ENCODE data around the gene PLA2G3. TPM values are rescaled to one million over a fixed set of nuclear protein-coding genes. Genes with fewer than 3 reads are reported as not detected.

PLA2G3 gene
- total RNA-seq, 1 experiment from 2014 or later = not detected

- H3K4me1 Mint-ChIP-seq (ENCODE audit: low read depth, unreplicated experiment) = peaks cover 9% of the 10 kb centered on the region
- TF ChIP-seq CTCF (IDR thresholded peaks at IDR 0.05; ENCODE audit: unreplicated experiment) = no peak
- H3K9me3 Mint-ChIP-seq (ENCODE audit: low read depth, unreplicated experiment) = no peaks in the 10 kb centered on the region
- intact Hi-C loops (cut with micrococcal nuclease; ENCODE audit: unreplicated experiment) = no loop called here
- TSS peak; percentile 52 for BruUV-seq (replicated peaks)
- peak within 1 kb of the TSS; percentile 73 for H3K4me3 Mint-ChIP-seq (ENCODE audit: low read depth, unreplicated experiment)
- H3K27ac Mint-ChIP-seq (ENCODE audit: unreplicated experiment) = no peak within 1 kb of the TSS
- peak; percentile 70 for DNase-seq
- H3K36me3 Mint-ChIP-seq (ENCODE audit: insufficient read depth, unreplicated experiment) = peaks cover 8% of the 10 kb centered on the region
- peaks cover 32% of the 10 kb centered on the region for H3K27me3 Mint-ChIP-seq (ENCODE audit: unreplicated experiment)
- CTCF ChIA-PET = interaction anchor here (1.3 kb wide), 1 partner anchor 14 kb away, joined by 9 read pairs; no protein-coding TSS in a partner anchor
These were observed 17.6 kb downstream of the PLA2G3 start, which contains the start of gene INPP5J for GRCh38 chr22:31122532-31123291. Gene INPP5J, plus strand, starts transcription at chr22:31122966. Its CDS starts 49 bp downstream, at chr22:31123015.

- intact Hi-C loops (cut with micrococcal nuclease; ENCODE audit: unreplicated experiment) = no loop called here
- Mint-ChIP-seq H3K4me3 (ENCODE audit: low read depth, unreplicated experiment) (peak overlapping the region; percentile 73), H3K4me1 (ENCODE audit: low read depth, unreplicated experiment) (peaks cover 9% of the 10 kb centered on the region), H3K27me3 (ENCODE audit: unreplicated experiment) (peaks cover 32% of the 10 kb centered on the region), H3K36me3 (ENCODE audit: insufficient read depth, unreplicated experiment) (peaks cover 8% of the 10 kb centered on the region), H3K9me3 (ENCODE audit: low read depth, unreplicated experiment) (no peaks in the 10 kb centered on the region), H3K27ac (ENCODE audit: unreplicated experiment) (no peak overlapping the region)
- DNase-seq = no peak
- TF ChIP-seq CTCF (IDR thresholded peaks at IDR 0.05; ENCODE audit: unreplicated experiment) = no peak
- CTCF ChIA-PET = interaction anchor here (1.3 kb wide), 1 partner anchor 13 kb away, joined by 9 read pairs; no protein-coding TSS in a partner anchor
- BruUV-seq (replicated peaks) = no TSS peak
These were observed 18.1 kb downstream of the PLA2G3 start for GRCh38 chr22:31122196-31122531.

GRCh38 chr22:31121403-31121802 lies 18.9 kb downstream of the PLA2G3 start:
- CTCF ChIA-PET = interaction anchor here (0.6 kb wide), 1 partner anchor 32 kb away, joined by 3 read pairs; no protein-coding TSS in a partner anchor
- intact Hi-C loops (cut with micrococcal nuclease; ENCODE audit: unreplicated experiment) = no loop called here
- no TSS peak for BruUV-seq (replicated peaks)

GRCh38 chr22:31120642-31121041 lies 19.7 kb downstream of the PLA2G3 start:
- intact Hi-C loops (cut with micrococcal nuclease; ENCODE audit: unreplicated experiment) = no loop called here
- no TSS peak for BruUV-seq (replicated peaks)
- H3K4me3 Mint-ChIP-seq (ENCODE audit: low read depth, unreplicated experiment) = no peak overlapping the region
- peaks cover 8% of the 10 kb centered on the region for H3K36me3 Mint-ChIP-seq (ENCODE audit: insufficient read depth, unreplicated experiment)
- H3K9me3 Mint-ChIP-seq (ENCODE audit: low read depth, unreplicated experiment) = no peaks in the 10 kb centered on the region
- peaks cover 9% of the 10 kb centered on the region for H3K4me1 Mint-ChIP-seq (ENCODE audit: low read depth, unreplicated experiment)
- peaks cover 32% of the 10 kb centered on the region for H3K27me3 Mint-ChIP-seq (ENCODE audit: unreplicated experiment)
- CTCF ChIA-PET = interaction anchor here (0.6 kb wide), 1 partner anchor 33 kb away, joined by 3 read pairs; no protein-coding TSS in a partner anchor
- no peak for TF ChIP-seq CTCF (IDR thresholded peaks at IDR 0.05; ENCODE audit: unreplicated experiment)
- DNase-seq = no peak
- no peak overlapping the region for H3K27ac Mint-ChIP-seq (ENCODE audit: unreplicated experiment)

More at GRCh38 chr22:31121403-31121802, 18.9 kb downstream of the PLA2G3 start:
- Mint-ChIP-seq H3K9me3 (ENCODE audit: low read depth, unreplicated experiment) (no peaks in the 10 kb centered on the region), H3K27me3 (ENCODE audit: unreplicated experiment) (peaks cover 32% of the 10 kb centered on the region), H3K36me3 (ENCODE audit: insufficient read depth, unreplicated experiment) (peaks cover 8% of the 10 kb centered on the region), H3K4me1 (ENCODE audit: low read depth, unreplicated experiment) (peaks cover 9% of the 10 kb centered on the region), H3K27ac (ENCODE audit: unreplicated experiment) (no peak overlapping the region), H3K4me3 (ENCODE audit: low read depth, unreplicated experiment) (no peak overlapping the region)
- DNase-seq = no peak
- no peak for TF ChIP-seq CTCF (IDR thresholded peaks at IDR 0.05; ENCODE audit: unreplicated experiment)

Data from Calu3 (cell line).